Neural crest cell (in vitro differentiated cells): ENCODE data around the gene PPP1R7. TPM values are rescaled to one million over a fixed set of nuclear protein-coding genes. Genes with fewer than 3 reads are reported as not detected.

Source experiments
- DNase-seq: peaks from one replicate; pipeline ENCODE4 v3.0.0; 2021; ENCODE audit warnings: low read depth, mixed read lengths, low spot score
- H3K27ac Mint-ChIP-seq: one replicate; pipeline ENCODE4 v1.8.0; 2021; ENCODE audit warnings: mild to moderate bottlenecking, mixed read lengths; ENCODE audit not compliant: unreplicated experiment
- H3K27me3 Mint-ChIP-seq: 2 replicates; pipeline ENCODE4 v1.8.0; 2021; ENCODE audit warnings: low read depth, mild to moderate bottlenecking, mixed read lengths
- H3K36me3 Mint-ChIP-seq: 2 replicates; pipeline ENCODE4 v1.8.0; 2021; ENCODE audit warnings: low read depth, mild to moderate bottlenecking, mixed read lengths
- H3K4me1 Mint-ChIP-seq: 2 replicates; pipeline ENCODE4 v1.8.0; 2021; ENCODE audit warnings: mixed read lengths
- H3K4me3 Mint-ChIP-seq: one replicate; pipeline ENCODE4 v1.8.0; 2021; ENCODE audit warnings: mild to moderate bottlenecking, mixed read lengths
- H3K9me3 Mint-ChIP-seq: 2 replicates; pipeline ENCODE4 v1.8.0; 2021; ENCODE audit warnings: mixed read lengths
- total RNA-seq: library from RNA; stranded (reverse); gene quantifications from 2 replicates; pipeline ENCODE4 v1.2.1, GENCODE V29; 2021
- TF ChIP-seq, protein P1 (sequence below): fragments of 200-600 bp; sonication (generic); conservative IDR thresholded peaks from 2 replicates; pipeline ENCODE4 v1.5.0; 2021; ENCODE audit warnings: antibody characterized with exemption, mild to moderate bottlenecking

Gene PPP1R7
- total RNA-seq, 1 donor from 2014 or later: 53.2 TPM

DNA sequence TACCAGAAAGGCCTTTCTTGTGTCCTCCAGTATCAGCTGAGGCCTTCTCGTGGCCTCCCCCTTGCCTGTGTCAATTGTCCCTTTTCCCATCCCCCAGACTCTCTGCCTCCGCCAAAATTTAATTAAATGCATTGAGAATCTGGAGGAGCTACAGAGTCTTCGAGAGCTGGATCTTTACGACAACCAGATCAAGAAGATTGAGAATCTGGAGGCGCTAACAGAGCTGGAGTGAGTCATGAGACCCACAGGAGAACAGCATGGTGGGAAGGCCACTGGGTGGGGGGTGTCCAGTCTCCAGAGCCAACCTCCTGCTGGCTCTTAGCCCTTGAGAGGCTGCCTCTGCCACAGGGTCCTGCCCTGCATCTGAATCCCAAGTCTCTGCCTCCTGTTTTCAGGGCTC, 8.8 kb downstream of the PPP1R7 start:
- DNase-seq: no peak
- no peaks in the 10 kb centered on the region for H3K36me3 Mint-ChIP-seq
- no peaks in the 10 kb centered on the region for H3K9me3 Mint-ChIP-seq
- H3K4me1 Mint-ChIP-seq: no peaks in the 10 kb centered on the region
- H3K4me3 Mint-ChIP-seq: no peak overlapping the region
- H3K27ac Mint-ChIP-seq: no peak overlapping the region
- TF ChIP-seq, protein P1, sequence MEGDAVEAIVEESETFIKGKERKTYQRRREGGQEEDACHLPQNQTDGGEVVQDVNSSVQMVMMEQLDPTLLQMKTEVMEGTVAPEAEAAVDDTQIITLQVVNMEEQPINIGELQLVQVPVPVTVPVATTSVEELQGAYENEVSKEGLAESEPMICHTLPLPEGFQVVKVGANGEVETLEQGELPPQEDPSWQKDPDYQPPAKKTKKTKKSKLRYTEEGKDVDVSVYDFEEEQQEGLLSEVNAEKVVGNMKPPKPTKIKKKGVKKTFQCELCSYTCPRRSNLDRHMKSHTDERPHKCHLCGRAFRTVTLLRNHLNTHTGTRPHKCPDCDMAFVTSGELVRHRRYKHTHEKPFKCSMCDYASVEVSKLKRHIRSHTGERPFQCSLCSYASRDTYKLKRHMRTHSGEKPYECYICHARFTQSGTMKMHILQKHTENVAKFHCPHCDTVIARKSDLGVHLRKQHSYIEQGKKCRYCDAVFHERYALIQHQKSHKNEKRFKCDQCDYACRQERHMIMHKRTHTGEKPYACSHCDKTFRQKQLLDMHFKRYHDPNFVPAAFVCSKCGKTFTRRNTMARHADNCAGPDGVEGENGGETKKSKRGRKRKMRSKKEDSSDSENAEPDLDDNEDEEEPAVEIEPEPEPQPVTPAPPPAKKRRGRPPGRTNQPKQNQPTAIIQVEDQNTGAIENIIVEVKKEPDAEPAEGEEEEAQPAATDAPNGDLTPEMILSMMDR: no peak
- H3K27me3 Mint-ChIP-seq: no peaks in the 10 kb centered on the region

DNA sequence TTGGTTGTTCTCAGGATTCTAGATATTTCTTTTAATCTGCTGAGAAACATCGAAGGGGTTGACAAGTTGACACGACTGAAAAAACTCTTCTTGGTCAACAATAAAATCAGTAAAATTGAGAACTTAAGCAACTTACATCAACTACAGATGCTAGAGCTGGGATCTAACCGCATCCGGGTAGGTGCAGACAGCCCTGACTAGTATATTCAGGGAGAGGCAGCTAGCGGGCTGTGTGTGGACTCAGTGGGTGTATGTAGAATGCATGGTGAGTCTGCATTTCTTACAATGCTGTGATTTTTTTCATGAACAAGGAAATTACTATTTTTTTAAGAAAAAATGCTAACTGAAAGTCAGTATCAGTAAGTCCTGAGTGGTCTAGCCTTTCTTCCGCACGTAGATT, 10.1 kb downstream of the PPP1R7 start:
- Mint-ChIP-seq H3K27me3 (no peaks in the 10 kb centered on the region), H3K27ac (no peak overlapping the region), H3K4me1 (no peaks in the 10 kb centered on the region), H3K4me3 (no peak overlapping the region), H3K36me3 (no peaks in the 10 kb centered on the region), H3K9me3 (no peaks in the 10 kb centered on the region)
- TF ChIP-seq, protein P1: no peak
- DNase-seq: no peak

DNA sequence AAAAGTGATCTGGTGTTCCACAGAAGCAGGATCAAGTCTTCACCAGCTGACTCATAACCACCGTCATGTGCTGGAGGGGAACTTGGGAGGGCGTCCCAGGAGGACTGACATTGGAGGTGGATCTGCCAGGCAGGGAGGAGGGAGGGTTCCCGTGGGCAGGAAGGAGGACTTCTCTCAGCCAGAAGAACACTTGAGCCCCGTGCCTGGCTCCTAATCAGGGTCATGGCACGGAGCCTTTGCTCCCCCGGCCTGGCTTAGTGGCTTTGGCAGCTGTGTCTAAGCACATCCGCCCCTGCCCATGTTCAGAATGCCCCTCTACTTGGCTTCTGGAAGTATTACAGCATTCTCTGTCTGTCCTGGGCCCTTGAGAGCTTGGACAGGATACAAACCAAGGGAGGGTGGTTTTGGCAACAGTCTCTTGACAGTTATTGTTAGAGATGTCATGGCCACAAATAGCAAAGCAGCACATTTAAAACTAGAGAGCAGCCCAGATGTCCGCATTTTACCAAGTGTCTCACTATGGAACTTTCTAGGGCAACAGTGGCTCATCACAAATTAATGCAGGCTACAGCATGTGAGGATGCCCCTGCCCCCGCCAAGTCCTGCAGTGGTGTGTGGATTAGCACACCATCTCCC, 11.5 kb downstream of the PPP1R7 start:
- TF ChIP-seq, protein P1: no peak
- Mint-ChIP-seq H3K4me3 (no peak overlapping the region), H3K9me3 (no peaks in the 10 kb centered on the region), H3K36me3 (no peaks in the 10 kb centered on the region), H3K4me1 (no peaks in the 10 kb centered on the region), H3K27ac (no peak overlapping the region), H3K27me3 (no peaks in the 10 kb centered on the region)
- DNase-seq: no peak

DNA sequence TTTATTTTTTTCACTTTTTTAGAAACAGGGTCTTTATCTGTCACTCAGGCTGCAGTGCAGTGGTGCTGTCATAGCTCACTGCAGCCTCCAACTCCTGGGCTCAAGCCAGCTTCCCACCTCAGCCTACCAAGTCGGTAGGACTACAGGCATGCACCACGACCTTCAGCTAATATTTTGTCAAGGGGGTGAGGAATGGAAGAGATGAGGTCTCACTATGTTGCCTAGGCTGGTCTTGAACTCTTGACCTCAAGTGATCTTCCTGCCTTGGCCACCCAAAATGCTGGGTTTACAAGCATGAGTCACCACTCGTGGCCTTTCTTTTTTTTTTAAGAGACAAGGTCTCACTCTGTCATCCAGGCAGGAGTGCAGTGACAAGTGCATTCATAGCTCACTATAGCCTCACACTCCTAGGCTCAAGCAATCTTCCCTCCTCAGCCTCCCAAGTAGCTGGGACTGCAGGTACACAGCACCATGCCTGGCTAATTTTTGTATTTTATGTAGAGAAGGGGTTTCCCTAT, 13.4 kb downstream of the PPP1R7 start:
- Mint-ChIP-seq H3K4me3 (no peak overlapping the region), H3K27ac (no peak overlapping the region), H3K36me3 (peaks cover 3% of the 10 kb centered on the region), H3K9me3 (no peaks in the 10 kb centered on the region), H3K4me1 (no peaks in the 10 kb centered on the region), H3K27me3 (no peaks in the 10 kb centered on the region)
- DNase-seq: no peak
- TF ChIP-seq, protein P1: no peak

DNA sequence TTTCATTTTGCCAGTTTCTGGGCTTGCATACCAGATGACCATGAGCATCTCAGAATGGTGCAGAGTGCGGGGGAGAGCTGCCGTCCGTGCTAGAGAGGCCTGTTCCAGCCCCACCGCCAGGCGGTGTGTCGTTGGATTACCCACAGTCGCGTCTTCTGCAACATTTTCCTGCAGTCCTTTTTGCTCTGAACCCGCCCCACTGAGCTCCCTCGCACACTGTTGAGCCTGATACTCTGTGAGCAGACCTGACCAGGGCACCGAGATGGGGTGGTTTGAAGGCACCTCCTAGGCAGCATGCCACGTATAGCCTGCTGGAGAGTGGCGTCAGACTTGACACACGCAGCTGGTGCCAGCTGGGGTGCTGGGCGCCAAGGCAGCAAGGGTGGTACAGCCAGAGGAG, 18.1 kb downstream of the PPP1R7 start:
- Mint-ChIP-seq H3K36me3 (peaks cover 33% of the 10 kb centered on the region), H3K4me1 (no peaks in the 10 kb centered on the region), H3K4me3 (no peak overlapping the region), H3K27me3 (no peaks in the 10 kb centered on the region), H3K27ac (no peak overlapping the region), H3K9me3 (peaks cover 7% of the 10 kb centered on the region)
- TF ChIP-seq, protein P1: no peak
- DNase-seq: no peak
